ENCODE measurements around the gene CFAP70. TPM values are rescaled to one million over a fixed set of nuclear protein-coding genes. Genes with fewer than 3 reads are reported as not detected.

Gene CFAP70
- total RNA-seq, 1 donor from 2014 or later, result 1.5 TPM

GRCh38 chr10:73281097-73281496 is 77.6 kb downstream of the CFAP70 start:
- Histone ChIP-seq H3K36me3 (no peaks in the 10 kb centered on the region), H3K4me3 (no peak overlapping the region), H3K27me3 (no peaks in the 10 kb centered on the region), H3K4me1 (no peaks in the 10 kb centered on the region), H3K9me3 (no peaks in the 10 kb centered on the region), H3K27ac (no peak overlapping the region)
- intact Hi-C loops (cut with DNase I), result no loop called here
- TF ChIP-seq POLR2A (IDR thresholded peaks at IDR 0.05) (no peak), POLR2AphosphoS5 (IDR thresholded peaks at IDR 0.05; ENCODE audit: insufficient read depth in 1 of 2, low read depth in 1 of 2) (no peak), CTCF (IDR thresholded peaks at IDR 0.05) (no peak)
- no peak for DNase-seq (ENCODE audit: extremely low spot score in 2 of 2)

- no peaks in the 10 kb centered on the region for H3K4me1 ChIP-seq
- no peaks in the 10 kb centered on the region for H3K36me3 ChIP-seq
- intact Hi-C loops (cut with DNase I), result no loop called here
- no peak for TF ChIP-seq POLR2A (IDR thresholded peaks at IDR 0.05)
- TF ChIP-seq POLR2AphosphoS5 (IDR thresholded peaks at IDR 0.05; ENCODE audit: insufficient read depth in 1 of 2, low read depth in 1 of 2), result no peak
- TF ChIP-seq CTCF (IDR thresholded peaks at IDR 0.05), result no peak
- H3K27ac ChIP-seq, result no peak overlapping the region
- no peaks in the 10 kb centered on the region for H3K9me3 ChIP-seq
- DNase-seq (ENCODE audit: extremely low spot score in 2 of 2), result no peak
- no peak overlapping the region for H3K4me3 ChIP-seq
- H3K27me3 ChIP-seq, result no peaks in the 10 kb centered on the region
These were observed 94.2 kb downstream of the CFAP70 start for GRCh38 chr10:73264423-73264822.

GRCh38 chr10:73263693-73264347 is 94.8 kb downstream of the CFAP70 start:
- intact Hi-C loops (cut with DNase I), result no loop called here
- no peak for DNase-seq (ENCODE audit: extremely low spot score in 2 of 2)
- TF ChIP-seq POLR2A (IDR thresholded peaks at IDR 0.05), result no peak
- TF ChIP-seq CTCF (IDR thresholded peaks at IDR 0.05), result peak in 1 of 3 experiments; percentile 21
- no peak for TF ChIP-seq POLR2AphosphoS5 (IDR thresholded peaks at IDR 0.05; ENCODE audit: insufficient read depth in 1 of 2, low read depth in 1 of 2)
- no peaks in the 10 kb centered on the region for H3K27me3 ChIP-seq
- no peaks in the 10 kb centered on the region for H3K9me3 ChIP-seq
- H3K4me1 ChIP-seq, result no peaks in the 10 kb centered on the region
- H3K27ac ChIP-seq, result no peak overlapping the region
- no peaks in the 10 kb centered on the region for H3K36me3 ChIP-seq
- H3K4me3 ChIP-seq, result no peak overlapping the region

GRCh38 chr10:73262880-73263555 is 95.6 kb downstream of the CFAP70 start:
- Histone ChIP-seq H3K4me1 (no peaks in the 10 kb centered on the region), H3K36me3 (no peaks in the 10 kb centered on the region), H3K9me3 (no peaks in the 10 kb centered on the region), H3K27me3 (no peaks in the 10 kb centered on the region), H3K4me3 (no peak overlapping the region), H3K27ac (no peak overlapping the region)
- intact Hi-C loops (cut with DNase I), result no loop called here
- no peak for TF ChIP-seq POLR2A (IDR thresholded peaks at IDR 0.05)
- no peak for TF ChIP-seq POLR2AphosphoS5 (IDR thresholded peaks at IDR 0.05; ENCODE audit: insufficient read depth in 1 of 2, low read depth in 1 of 2)
- no peak for TF ChIP-seq CTCF (IDR thresholded peaks at IDR 0.05)
- no peak for DNase-seq (ENCODE audit: extremely low spot score in 2 of 2)

GRCh38 chr10:73262105-73262730 is 96.4 kb downstream of the CFAP70 start:
- no peak for TF ChIP-seq CTCF (IDR thresholded peaks at IDR 0.05)
- TF ChIP-seq POLR2A (IDR thresholded peaks at IDR 0.05), result no peak
- no peak for TF ChIP-seq POLR2AphosphoS5 (IDR thresholded peaks at IDR 0.05; ENCODE audit: insufficient read depth in 1 of 2, low read depth in 1 of 2)
- DNase-seq (ENCODE audit: extremely low spot score in 2 of 2), result no peak
- Histone ChIP-seq H3K27ac (no peak overlapping the region), H3K36me3 (no peaks in the 10 kb centered on the region), H3K9me3 (no peaks in the 10 kb centered on the region), H3K4me1 (no peaks in the 10 kb centered on the region), H3K4me3 (no peak overlapping the region), H3K27me3 (no peaks in the 10 kb centered on the region)
- intact Hi-C loops (cut with DNase I), result no loop called here
